Measurements from ENCODE around the gene P4HTM.

The P4HTM gene

GRCh38 chr3:49025793-49026520 lies 35.9 kb downstream of the P4HTM start:
- Histone ChIP-seq H3K4me3 (ENCODE audit: low read depth in 1 of 2, low read length in 2 of 2) (no peak overlapping the region), H3K9ac (ENCODE audit: low read depth, low read length) (no peak overlapping the region), H3K4me1 (ENCODE audit: insufficient read depth, low read length) (peaks cover 72% of the 10 kb centered on the region), H3K36me3 (ENCODE audit: insufficient read depth, low read length) (peaks cover 72% of the 10 kb centered on the region), H2AFZ (ENCODE audit: low read depth, low read length) (no peak overlapping the region), H3K4me2 (ENCODE audit: insufficient read depth, low read length) (peak overlapping the region; percentile 38; the same call in 1 of the 2 replicates), H3K27me3 (ENCODE audit: insufficient read depth, low read length, poor library complexity) (no peaks in the 10 kb centered on the region), H3K9me3 (ENCODE audit: insufficient read depth, low read length, severe bottlenecking) (no peaks in the 10 kb centered on the region), H4K20me1 (ENCODE audit: insufficient read depth, low read length) (peaks cover 21% of the 10 kb centered on the region; the same call in 1 of the 2 replicates), H3K79me2 (ENCODE audit: insufficient read depth, low read length) (peaks cover 76% of the 10 kb centered on the region), H3K27ac (ENCODE audit: low read length) (no peak overlapping the region; the same call in 1 of the 2 replicates)
- DNase-seq (no peak), ATAC-seq (ENCODE audit: insufficient read depth, low read depth) (no peak)
- TF ChIP-seq EZH2 (IDR thresholded peaks at IDR 0.05; ENCODE audit: borderline replicate concordance, low read depth, low read length, severe bottlenecking) (no peak), CTCF (IDR thresholded peaks at IDR 0.05; ENCODE audit: borderline replicate concordance, extremely low read depth, low read length, poor library complexity, severe bottlenecking) (no peak)

- TF ChIP-seq CTCF (IDR thresholded peaks at IDR 0.05; ENCODE audit: borderline replicate concordance, extremely low read depth, low read length, poor library complexity, severe bottlenecking) (no peak), EZH2 (IDR thresholded peaks at IDR 0.05; ENCODE audit: borderline replicate concordance, low read depth, low read length, severe bottlenecking) (no peak)
- Histone ChIP-seq H3K36me3 (ENCODE audit: insufficient read depth, low read length) (peaks cover 78% of the 10 kb centered on the region), H3K4me2 (ENCODE audit: insufficient read depth, low read length) (peak overlapping the region; percentile 31; the same call in 1 of the 2 replicates), H4K20me1 (ENCODE audit: insufficient read depth, low read length) (peaks cover 21% of the 10 kb centered on the region; the same call in 1 of the 2 replicates), H2AFZ (ENCODE audit: low read depth, low read length) (no peak overlapping the region), H3K27ac (ENCODE audit: low read length) (no peak overlapping the region), H3K9me3 (ENCODE audit: insufficient read depth, low read length, severe bottlenecking) (no peaks in the 10 kb centered on the region), H3K4me1 (ENCODE audit: insufficient read depth, low read length) (peaks cover 72% of the 10 kb centered on the region), H3K79me2 (ENCODE audit: insufficient read depth, low read length) (peaks cover 73% of the 10 kb centered on the region), H3K9ac (ENCODE audit: low read depth, low read length) (no peak overlapping the region), H3K4me3 (ENCODE audit: low read depth in 1 of 2, low read length in 2 of 2) (no peak overlapping the region), H3K27me3 (ENCODE audit: insufficient read depth, low read length, poor library complexity) (no peaks in the 10 kb centered on the region)
- ATAC-seq (ENCODE audit: insufficient read depth, low read depth), result no peak
- no peak for DNase-seq
These were observed 36.5 kb downstream of the P4HTM start for GRCh38 chr3:49026536-49026935.

- no peak for DNase-seq
- Histone ChIP-seq H3K27ac (ENCODE audit: low read length) (peak overlapping the region; percentile 88), H3K4me1 (ENCODE audit: insufficient read depth, low read length) (peaks cover 68% of the 10 kb centered on the region), H3K9me3 (ENCODE audit: insufficient read depth, low read length, severe bottlenecking) (no peaks in the 10 kb centered on the region), H3K79me2 (ENCODE audit: insufficient read depth, low read length) (peaks cover 65% of the 10 kb centered on the region), H3K27me3 (ENCODE audit: insufficient read depth, low read length, poor library complexity) (no peaks in the 10 kb centered on the region), H2AFZ (ENCODE audit: low read depth, low read length) (no peak overlapping the region), H4K20me1 (ENCODE audit: insufficient read depth, low read length) (peaks cover 18% of the 10 kb centered on the region; the same call in 1 of the 2 replicates), H3K9ac (ENCODE audit: low read depth, low read length) (peak overlapping the region; percentile 87), H3K4me3 (ENCODE audit: low read depth in 1 of 2, low read length in 2 of 2) (peak overlapping the region in 1 of 2 experiments; percentile 79; a peak in 2 of 4 replicates), H3K36me3 (ENCODE audit: insufficient read depth, low read length) (peaks cover 82% of the 10 kb centered on the region), H3K4me2 (ENCODE audit: insufficient read depth, low read length) (peak overlapping the region; percentile 86)
- TF ChIP-seq EZH2 (IDR thresholded peaks at IDR 0.05; ENCODE audit: borderline replicate concordance, low read depth, low read length, severe bottlenecking), result no peak
- no peak for ATAC-seq (ENCODE audit: insufficient read depth, low read depth)
These were observed 37.6 kb downstream of the P4HTM start for GRCh38 chr3:49027634-49028033.

GRCh38 chr3:49028298-49028672 lies 38.2 kb downstream of the P4HTM start:
- TF ChIP-seq EZH2 (IDR thresholded peaks at IDR 0.05; ENCODE audit: borderline replicate concordance, low read depth, low read length, severe bottlenecking) (no peak), CTCF (IDR thresholded peaks at IDR 0.05; ENCODE audit: borderline replicate concordance, extremely low read depth, low read length, poor library complexity, severe bottlenecking) (no peak)
- no peak for ATAC-seq (ENCODE audit: insufficient read depth, low read depth)
- Histone ChIP-seq H3K27ac (ENCODE audit: low read length) (peak overlapping the region; percentile 88), H3K4me3 (ENCODE audit: low read depth in 1 of 2, low read length in 2 of 2) (peak overlapping the region; percentile 67 to 79; a peak in 3 of 4 replicates), H3K9me3 (ENCODE audit: insufficient read depth, low read length, severe bottlenecking) (no peaks in the 10 kb centered on the region), H3K9ac (ENCODE audit: low read depth, low read length) (peak overlapping the region; percentile 87), H3K79me2 (ENCODE audit: insufficient read depth, low read length) (peaks cover 59% of the 10 kb centered on the region), H3K27me3 (ENCODE audit: insufficient read depth, low read length, poor library complexity) (no peaks in the 10 kb centered on the region), H3K4me1 (ENCODE audit: insufficient read depth, low read length) (peaks cover 62% of the 10 kb centered on the region), H3K36me3 (ENCODE audit: insufficient read depth, low read length) (peaks cover 82% of the 10 kb centered on the region), H4K20me1 (ENCODE audit: insufficient read depth, low read length) (peaks cover 17% of the 10 kb centered on the region; the same call in 1 of the 2 replicates), H2AFZ (ENCODE audit: low read depth, low read length) (no peak overlapping the region), H3K4me2 (ENCODE audit: insufficient read depth, low read length) (peak overlapping the region; percentile 86)
- no peak for DNase-seq

Measured in DND-41 (cell line).